ENCODE data around the gene MED14. TPM values are rescaled to one million over a fixed set of nuclear protein-coding genes. Genes with fewer than 3 reads are reported as not detected.

MED14 gene
- total RNA-seq, 1 donor from 2014 or later, result 32.6 TPM

DNA sequence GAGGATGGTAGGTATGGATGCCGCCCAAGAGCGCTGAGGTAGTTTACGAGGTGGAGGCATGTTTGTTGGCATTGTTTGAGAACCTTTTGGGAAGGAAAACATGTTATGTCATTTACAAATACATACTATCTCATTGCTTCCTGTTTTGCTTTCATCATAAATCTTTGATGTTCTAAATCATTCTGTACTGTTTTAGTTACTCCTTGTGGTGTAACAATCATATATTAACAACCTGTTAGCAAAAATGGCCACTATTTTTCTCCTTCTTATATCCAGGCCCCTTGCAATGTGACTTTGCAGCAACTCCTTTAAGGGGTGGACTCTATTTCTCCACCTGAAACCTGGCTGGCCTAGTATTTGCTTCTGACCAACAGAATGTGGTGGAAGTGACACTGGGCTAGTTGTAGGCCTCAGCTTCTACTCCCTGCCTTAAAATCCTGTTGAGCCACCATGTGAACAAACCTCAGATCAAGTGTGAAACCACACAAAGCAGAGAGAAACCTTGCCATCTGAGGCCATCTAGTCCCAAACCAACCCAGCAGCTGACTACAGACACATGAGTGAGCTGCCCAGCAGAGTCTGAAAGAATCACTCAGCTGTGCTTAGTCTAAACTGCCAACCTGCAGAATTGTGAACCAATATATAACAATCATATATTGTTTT lies 72.1 kb downstream of the MED14 start:
- intact Hi-C loops (cut with DNase I), result no loop called here
- no peak overlapping the region for H3K27ac ChIP-seq
- no peak for DNase-seq
- no peak overlapping the region for H3K4me3 ChIP-seq
- ATAC-seq, result no peak
- no peaks in the 10 kb centered on the region for H3K4me1 ChIP-seq
- peaks cover 75% of the 10 kb centered on the region for H3K36me3 ChIP-seq
- H3K9me3 ChIP-seq, result no peaks in the 10 kb centered on the region
- H3K27me3 ChIP-seq (ENCODE audit: low read depth), result no peaks in the 10 kb centered on the region
- TF ChIP-seq, protein P1, sequence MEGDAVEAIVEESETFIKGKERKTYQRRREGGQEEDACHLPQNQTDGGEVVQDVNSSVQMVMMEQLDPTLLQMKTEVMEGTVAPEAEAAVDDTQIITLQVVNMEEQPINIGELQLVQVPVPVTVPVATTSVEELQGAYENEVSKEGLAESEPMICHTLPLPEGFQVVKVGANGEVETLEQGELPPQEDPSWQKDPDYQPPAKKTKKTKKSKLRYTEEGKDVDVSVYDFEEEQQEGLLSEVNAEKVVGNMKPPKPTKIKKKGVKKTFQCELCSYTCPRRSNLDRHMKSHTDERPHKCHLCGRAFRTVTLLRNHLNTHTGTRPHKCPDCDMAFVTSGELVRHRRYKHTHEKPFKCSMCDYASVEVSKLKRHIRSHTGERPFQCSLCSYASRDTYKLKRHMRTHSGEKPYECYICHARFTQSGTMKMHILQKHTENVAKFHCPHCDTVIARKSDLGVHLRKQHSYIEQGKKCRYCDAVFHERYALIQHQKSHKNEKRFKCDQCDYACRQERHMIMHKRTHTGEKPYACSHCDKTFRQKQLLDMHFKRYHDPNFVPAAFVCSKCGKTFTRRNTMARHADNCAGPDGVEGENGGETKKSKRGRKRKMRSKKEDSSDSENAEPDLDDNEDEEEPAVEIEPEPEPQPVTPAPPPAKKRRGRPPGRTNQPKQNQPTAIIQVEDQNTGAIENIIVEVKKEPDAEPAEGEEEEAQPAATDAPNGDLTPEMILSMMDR (IDR thresholded peaks at IDR 0.05), result no peak

DNA sequence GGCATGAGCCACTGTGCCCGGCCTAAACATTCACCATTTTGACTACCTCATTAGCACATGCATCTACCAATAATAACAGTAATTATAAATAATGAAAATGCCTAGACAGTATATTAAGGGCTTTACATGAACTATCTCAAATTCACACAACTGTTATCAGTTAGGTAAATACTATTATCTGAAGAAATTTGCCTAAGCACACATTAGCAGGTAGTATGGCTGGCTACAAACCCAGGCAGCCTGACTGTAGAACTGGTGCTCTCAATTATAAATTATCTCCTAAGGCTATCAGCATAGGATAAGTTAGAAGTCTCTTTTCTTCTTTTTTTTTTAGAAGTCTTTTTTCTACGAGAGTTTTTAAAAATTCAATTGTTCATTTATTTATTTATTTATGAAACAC lies 73.9 kb downstream of the MED14 start:
- H3K27me3 ChIP-seq (ENCODE audit: low read depth), result no peaks in the 10 kb centered on the region
- TF ChIP-seq, protein P1 (IDR thresholded peaks at IDR 0.05), result no peak
- H3K9me3 ChIP-seq, result no peaks in the 10 kb centered on the region
- peaks cover 86% of the 10 kb centered on the region for H3K36me3 ChIP-seq
- H3K4me3 ChIP-seq, result no peak overlapping the region
- no peak overlapping the region for H3K27ac ChIP-seq
- no peak for ATAC-seq
- H3K4me1 ChIP-seq, result no peaks in the 10 kb centered on the region
- intact Hi-C loops (cut with DNase I), result no loop called here
- DNase-seq, result no peak

- intact Hi-C loops (cut with DNase I), result no loop called here
- Histone ChIP-seq H3K36me3 (peaks cover 76% of the 10 kb centered on the region), H3K27me3 (ENCODE audit: low read depth) (no peaks in the 10 kb centered on the region), H3K4me3 (no peak overlapping the region), H3K4me1 (no peaks in the 10 kb centered on the region), H3K9me3 (no peaks in the 10 kb centered on the region), H3K27ac (no peak overlapping the region)
- TF ChIP-seq, protein P1 (IDR thresholded peaks at IDR 0.05), result no peak
- no peak for DNase-seq
- ATAC-seq, result no peak
Observed at GRCh38 chrX:40660381-40660780, 75.0 kb downstream of the MED14 start.

GRCh38 chrX:40653535-40653934 lies 81.8 kb downstream of the MED14 start:
- H3K27ac ChIP-seq, result no peak overlapping the region
- TF ChIP-seq, protein P1 (IDR thresholded peaks at IDR 0.05), result no peak
- H3K27me3 ChIP-seq (ENCODE audit: low read depth), result no peaks in the 10 kb centered on the region
- H3K4me1 ChIP-seq, result no peaks in the 10 kb centered on the region
- no peaks in the 10 kb centered on the region for H3K9me3 ChIP-seq
- peaks cover 46% of the 10 kb centered on the region for H3K36me3 ChIP-seq
- intact Hi-C loops (cut with DNase I), result no loop called here
- no peak overlapping the region for H3K4me3 ChIP-seq
- ATAC-seq, result no peak
- no peak for DNase-seq

DNA sequence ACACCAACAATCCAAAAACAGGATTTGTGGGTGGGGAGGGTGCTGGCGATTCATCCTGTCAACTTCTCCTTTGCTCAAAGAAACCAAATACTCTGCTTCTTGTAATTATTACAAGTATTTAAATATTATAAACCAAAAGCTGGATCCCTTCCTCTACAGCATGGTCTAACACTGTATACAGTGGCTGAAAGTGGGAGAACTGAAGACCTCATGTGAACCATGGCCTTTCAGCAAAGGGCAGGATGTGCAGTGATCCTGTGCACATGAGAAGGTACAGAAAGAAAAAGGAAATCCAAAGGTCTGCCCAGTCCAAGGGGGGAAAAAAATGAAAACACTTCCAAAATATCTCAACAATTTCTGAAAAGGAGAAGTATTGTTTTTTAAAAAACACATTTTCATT lies 82.7 kb downstream of the MED14 start:
- Histone ChIP-seq H3K9me3 (no peaks in the 10 kb centered on the region), H3K27ac (no peak overlapping the region), H3K36me3 (peaks cover 37% of the 10 kb centered on the region), H3K27me3 (ENCODE audit: low read depth) (no peaks in the 10 kb centered on the region), H3K4me3 (no peak overlapping the region), H3K4me1 (no peaks in the 10 kb centered on the region)
- TF ChIP-seq, protein P1 (IDR thresholded peaks at IDR 0.05), result no peak
- ATAC-seq (no peak), DNase-seq (no peak)
- intact Hi-C loops (cut with DNase I), result no loop called here

Data from lower lobe of right lung (tissue), 2 donors.